Measurements from ENCODE around the gene RCL1.
A peak's percentile ranks its signal among the peaks of the same experiment; 100 is the strongest.
"Not testable (repeated sequence)": the region's sequence is repeated elsewhere in the genome, so short reads cannot be mapped to it uniquely, and the experiment has no call there.

RCL1 gene

DNA sequence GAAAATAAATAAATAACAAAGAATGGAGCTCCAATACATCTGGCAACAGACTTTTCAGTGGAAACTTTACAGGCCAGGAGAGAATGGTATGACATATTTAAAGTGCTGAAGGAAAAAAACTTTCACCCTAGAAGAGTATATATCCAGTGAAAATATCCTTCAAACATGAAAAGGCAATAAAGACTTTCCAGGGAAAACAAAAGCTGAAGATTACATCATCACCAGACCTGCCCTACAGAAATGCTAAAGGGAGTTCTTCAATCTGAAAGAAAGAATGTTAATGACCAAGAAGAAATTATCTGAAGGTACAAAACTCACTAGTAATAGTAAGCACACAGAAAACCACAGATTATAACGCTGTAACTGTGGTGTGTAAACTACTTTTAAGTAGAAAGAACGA, 8.3 kb upstream of the RCL1 start:
- DNase-seq, result no peak

DNA sequence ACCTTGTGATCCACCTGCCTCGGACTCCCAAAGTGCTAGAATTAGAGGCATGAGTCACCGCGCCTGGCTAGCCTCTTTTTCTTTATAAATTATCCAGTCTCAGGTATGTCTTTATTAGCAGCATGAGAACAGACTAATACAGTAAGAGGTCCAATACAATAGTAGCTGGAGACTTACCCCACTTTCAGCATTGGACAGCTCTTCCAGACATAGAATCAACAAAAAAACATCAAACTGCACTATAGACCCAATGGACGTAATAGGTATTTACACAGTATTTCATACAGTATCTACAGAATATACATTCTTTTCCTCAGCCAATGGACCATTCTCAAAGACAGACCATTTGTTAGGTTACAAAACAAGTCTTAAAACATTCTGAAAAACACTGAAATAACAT, 6.1 kb upstream of the RCL1 start:
- DNase-seq, result no peak

DNA sequence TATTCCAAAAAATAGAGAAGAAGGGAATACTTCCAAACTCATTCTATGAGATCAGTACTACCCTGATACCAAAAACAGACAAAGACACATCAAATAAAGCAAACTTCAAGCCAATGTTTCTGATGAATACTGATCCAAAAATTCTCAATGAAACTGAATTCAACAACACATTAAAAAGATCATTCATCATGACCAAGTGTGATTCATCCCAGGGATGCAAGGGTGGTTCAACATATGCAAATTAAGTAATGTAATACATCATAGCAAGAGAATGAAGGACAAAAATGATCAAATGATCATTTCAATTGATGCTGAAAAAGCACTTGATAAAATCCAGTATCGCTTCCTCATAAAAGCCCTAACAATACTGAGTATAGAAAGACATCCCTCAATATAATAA, 4.9 kb upstream of the RCL1 start:
- no peak for DNase-seq

GRCh38 chr9:4788703-4789102, 4.0 kb upstream of the RCL1 start:
- no peak for DNase-seq

GRCh38 chr9:4792054-4792571, 631 bp upstream of the RCL1 start:
- no peak for DNase-seq

GRCh38 chr9:4793459-4794395, 983 bp downstream of the RCL1 start:
- DNase-seq, result peak; percentile 5

- DNase-seq, result no peak
These were observed 1.9 kb downstream of the RCL1 start for GRCh38 chr9:4794691-4795090.

GRCh38 chr9:4795108-4795507, 2.4 kb downstream of the RCL1 start:
- not testable (repeated sequence) for DNase-seq

GRCh38 chr9:4796530-4796929, 3.8 kb downstream of the RCL1 start:
- no peak for DNase-seq

GRCh38 chr9:4796988-4797853, 4.5 kb downstream of the RCL1 start:
- peak; percentile 36 for DNase-seq

DNA sequence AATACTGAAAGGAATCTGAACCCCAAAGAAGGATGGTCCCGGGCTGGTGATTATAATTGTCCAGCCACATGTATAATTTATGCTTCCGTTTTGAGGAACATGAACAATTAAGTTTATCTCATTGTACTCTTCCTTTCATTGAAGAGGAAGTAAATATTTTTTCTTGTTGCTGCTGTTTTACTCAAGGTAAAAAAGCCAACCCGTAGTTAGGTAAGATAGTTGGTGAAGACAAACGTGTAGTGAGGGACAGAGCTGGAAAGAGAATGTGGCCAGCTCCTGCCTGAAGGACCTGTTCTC, 5.1 kb downstream of the RCL1 start:
- no peak for DNase-seq

GRCh38 chr9:4798281-4799032, 5.7 kb downstream of the RCL1 start:
- no peak for DNase-seq

- no peak for DNase-seq
These were observed 6.3 kb downstream of the RCL1 start for GRCh38 chr9:4799033-4799430.

DNA sequence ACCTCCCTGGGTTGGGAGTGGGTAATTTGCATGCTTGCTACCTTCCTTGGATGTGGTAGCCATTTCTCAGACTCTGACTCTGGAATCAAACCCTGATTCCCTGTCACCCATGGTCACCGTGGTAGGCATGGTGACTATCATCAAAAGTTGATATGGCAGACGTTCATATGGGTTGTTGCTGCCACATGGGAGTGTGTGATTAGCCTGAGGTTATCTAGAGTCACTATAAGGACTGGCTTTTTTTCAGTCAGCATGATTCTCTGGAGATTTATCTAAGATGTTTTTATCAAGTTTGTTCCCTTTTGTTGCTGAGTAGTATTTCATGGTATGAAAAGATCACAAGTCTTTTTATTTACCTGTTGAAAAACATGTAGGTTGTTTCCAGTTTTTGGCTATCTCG, 7.0 kb downstream of the RCL1 start:
- no peak for DNase-seq

- DNase-seq, result no peak
These were observed 8.4 kb downstream of the RCL1 start for GRCh38 chr9:4801156-4801555.

DNA sequence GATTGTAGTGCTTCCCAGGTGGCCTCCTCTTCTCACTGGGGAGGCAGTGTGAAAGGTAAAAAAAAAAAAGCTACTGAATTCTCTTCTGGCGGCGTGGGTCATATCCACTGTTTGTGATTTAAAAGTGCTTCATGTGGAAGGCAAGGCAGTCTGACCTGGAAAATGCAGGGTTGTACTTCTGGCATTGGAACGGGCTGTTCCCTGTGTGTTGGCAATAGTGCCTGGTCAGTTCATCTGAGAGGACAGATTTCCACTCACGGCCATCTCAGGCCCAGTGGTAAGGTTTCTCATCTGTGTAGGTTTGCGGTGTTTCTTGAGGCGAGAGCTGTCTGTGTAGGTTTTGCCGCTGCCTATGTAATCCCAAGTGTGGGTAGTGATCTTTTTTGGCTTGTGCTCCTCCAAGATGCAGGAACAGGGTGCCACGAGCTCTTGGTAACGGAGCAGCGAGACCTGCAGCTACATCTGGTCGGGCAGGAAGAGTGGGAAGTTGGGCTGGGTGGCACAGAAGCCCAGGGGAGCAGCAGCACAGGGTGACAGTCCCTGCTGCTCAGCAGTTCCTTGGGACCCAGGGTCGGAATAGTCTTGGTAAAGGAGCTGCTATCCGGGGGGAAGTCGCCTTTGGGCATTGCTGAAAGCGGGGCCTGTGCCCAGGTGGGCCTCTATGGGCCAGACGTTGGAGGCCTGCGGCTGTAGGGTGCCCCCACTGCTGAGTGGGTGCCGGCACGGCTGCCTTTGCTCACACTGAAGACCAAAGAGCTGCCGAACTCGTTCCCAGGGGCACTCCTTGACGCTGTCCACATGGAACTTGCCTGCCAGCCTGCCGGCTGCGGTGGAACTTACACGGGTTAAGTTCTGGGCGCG, 11.2 kb downstream of the RCL1 start:
- no peak for DNase-seq

DNA sequence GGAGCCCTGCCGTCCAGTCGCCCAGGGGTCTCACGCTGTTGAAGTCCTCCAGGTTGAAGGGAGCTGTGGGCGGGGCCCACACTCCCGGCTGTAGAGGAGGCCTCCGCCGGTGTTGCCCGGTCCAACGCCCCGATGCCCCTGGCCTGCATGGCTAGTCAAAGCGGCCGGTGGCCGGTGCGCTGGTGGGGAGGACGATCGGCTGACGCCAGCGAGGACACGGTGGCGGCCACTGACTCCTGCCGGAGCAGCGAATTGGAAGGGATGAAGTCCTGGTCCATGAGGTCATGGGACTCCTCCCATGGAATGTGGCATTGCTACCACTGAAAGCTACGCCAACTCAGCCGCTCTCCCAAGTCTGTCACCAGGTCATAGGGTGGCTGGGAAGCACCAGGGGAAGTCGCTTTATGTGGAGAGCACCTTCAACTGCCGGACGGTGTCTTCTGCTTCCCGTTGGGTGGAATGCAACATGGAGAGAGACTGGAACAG, 11.8 kb downstream of the RCL1 start:
- DNase-seq, result no peak

GRCh38 chr9:4805191-4805918, 12.6 kb downstream of the RCL1 start:
- no peak for DNase-seq

GRCh38 chr9:4810565-4810964, 17.8 kb downstream of the RCL1 start:
- DNase-seq, result no peak

DNA sequence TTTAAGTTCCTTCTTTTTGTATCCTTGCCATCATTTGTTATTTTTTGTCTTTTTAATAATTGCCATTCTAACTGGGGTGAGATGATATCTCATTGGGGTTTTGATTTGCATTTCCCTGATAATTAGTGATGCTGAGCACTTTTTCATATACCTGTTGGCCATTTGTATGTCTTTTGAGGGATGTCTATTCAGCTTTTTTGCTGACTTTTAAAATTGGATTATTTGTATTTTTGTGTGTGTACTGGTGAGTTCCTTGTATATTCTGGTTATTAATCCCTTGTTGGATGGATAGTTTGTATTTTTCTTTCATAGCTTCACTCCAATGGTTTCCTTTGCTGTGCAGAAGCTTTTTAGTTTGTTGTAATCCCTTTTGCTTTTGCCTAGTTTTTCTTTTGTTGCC, 19.1 kb downstream of the RCL1 start:
- no peak for DNase-seq

GRCh38 chr9:4812858-4813257, 20.1 kb downstream of the RCL1 start:
- DNase-seq, result no peak
